Measurements from ENCODE around the gene DESI1. TPM values are rescaled to one million over a fixed set of nuclear protein-coding genes. Genes with fewer than 3 reads are reported as not detected.
A peak's percentile ranks its signal among the peaks of the same experiment; 100 is the strongest.

DESI1 gene
- total RNA-seq, 6 experiments from 2014 or later: 34.8 to 49.5 (median 40.9) TPM

DNA sequence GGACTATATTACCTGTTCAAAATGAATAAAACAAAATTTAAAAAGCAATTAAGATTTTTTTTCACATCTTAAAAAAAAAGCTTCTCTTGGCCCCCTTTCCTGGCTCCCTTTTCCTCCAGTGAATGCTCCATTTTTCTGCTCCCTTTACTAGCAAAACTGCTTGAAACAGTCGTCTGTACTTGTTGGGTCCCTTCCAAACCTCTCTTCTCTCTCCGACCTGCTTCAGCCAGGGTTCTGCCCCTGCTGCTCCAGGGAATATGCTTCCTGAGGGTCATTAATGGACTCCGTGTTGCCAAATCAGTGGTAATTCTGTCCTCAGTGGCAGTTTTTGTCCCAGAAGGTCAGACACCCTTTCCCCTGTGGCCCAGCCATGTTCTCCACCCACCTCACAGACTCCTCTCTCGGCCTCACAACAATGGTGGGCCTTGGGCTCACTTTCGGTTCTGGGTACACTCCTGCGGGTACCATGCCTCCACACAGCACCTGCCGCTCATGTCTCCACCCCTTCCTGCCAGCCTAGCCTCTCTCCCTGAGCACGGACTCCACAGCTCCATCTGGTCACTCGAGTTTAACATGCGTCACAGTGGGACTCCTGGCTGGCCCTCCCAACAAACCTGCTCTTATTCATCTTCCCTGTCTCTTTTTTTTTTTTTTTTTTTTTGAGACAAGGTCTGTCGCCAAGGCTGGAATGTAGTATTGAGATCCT, 68.8 kb downstream of the DESI1 start:
- DNase-seq: no peak
- WGBS (ENCODE audit: insufficient coverage, low coverage, low lambda C conversion rate, missing lambda C conversion rate): 66% methylated on average over 9 of the region's 11 CpGs
- peaks cover 0 to 52% (median 12%) of the 10 kb centered on the region in 4 donors for H3K4me1 ChIP-seq

DNA sequence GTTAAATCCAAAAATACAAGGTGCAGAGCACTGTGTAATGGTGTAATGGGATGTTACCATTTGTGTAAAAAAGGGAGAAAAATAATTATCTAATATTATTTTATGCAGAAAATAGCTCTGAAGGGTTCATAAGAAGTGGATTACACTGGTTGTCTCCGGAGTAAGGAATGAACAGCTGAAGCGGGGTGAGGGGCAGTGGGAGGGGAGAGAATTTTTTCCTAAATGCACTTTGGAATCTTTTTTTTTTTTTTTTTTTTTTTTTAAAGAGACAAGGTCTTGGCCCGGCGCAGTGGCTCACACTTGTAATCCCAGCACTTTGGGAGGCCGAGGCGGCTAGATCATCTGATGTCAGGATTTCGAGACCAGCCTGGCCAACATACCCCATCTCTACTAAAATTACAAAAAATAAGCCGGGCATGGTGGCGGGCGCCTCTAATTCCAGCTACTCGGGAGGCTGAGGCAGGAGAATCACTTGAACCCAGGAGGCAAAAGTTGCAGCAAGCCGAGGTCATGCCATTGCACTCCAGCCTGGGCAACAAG, 69.8 kb downstream of the DESI1 start:
- DNase-seq (peak in 1 of 3 donors; percentile 69), ATAC-seq (peak; percentile 17 to 46 (median 38))
- no peaks in the 10 kb centered on the region for H3K9me3 ChIP-seq
- no peaks in the 10 kb centered on the region for H3K27me3 ChIP-seq
- H3K36me3 ChIP-seq: no peaks in the 10 kb centered on the region
- no peak for TF ChIP-seq POLR2A (IDR thresholded peaks at IDR 0.05)
- TF ChIP-seq, protein P1, sequence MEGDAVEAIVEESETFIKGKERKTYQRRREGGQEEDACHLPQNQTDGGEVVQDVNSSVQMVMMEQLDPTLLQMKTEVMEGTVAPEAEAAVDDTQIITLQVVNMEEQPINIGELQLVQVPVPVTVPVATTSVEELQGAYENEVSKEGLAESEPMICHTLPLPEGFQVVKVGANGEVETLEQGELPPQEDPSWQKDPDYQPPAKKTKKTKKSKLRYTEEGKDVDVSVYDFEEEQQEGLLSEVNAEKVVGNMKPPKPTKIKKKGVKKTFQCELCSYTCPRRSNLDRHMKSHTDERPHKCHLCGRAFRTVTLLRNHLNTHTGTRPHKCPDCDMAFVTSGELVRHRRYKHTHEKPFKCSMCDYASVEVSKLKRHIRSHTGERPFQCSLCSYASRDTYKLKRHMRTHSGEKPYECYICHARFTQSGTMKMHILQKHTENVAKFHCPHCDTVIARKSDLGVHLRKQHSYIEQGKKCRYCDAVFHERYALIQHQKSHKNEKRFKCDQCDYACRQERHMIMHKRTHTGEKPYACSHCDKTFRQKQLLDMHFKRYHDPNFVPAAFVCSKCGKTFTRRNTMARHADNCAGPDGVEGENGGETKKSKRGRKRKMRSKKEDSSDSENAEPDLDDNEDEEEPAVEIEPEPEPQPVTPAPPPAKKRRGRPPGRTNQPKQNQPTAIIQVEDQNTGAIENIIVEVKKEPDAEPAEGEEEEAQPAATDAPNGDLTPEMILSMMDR (IDR thresholded peaks at IDR 0.05): no peak
- H3K4me3 ChIP-seq: no peak overlapping the region
- peak overlapping the region in 1 of 3 donors; percentile 69 for H3K27ac ChIP-seq
- 50% methylated on average over 12 of the region's 12 CpGs for WGBS (ENCODE audit: insufficient coverage, low coverage, low lambda C conversion rate, missing lambda C conversion rate)
- intact Hi-C loops (cut with DNase I): no loop called here
- peaks cover 0 to 47% (median 10%) of the 10 kb centered on the region in 4 donors for H3K4me1 ChIP-seq

More for the DNA sequence above, 68.8 kb downstream of the DESI1 start:
- Histone ChIP-seq H3K4me3 (no peak overlapping the region), H3K9me3 (no peaks in the 10 kb centered on the region), H3K36me3 (no peaks in the 10 kb centered on the region), H3K27me3 (no peaks in the 10 kb centered on the region), H3K27ac (peak overlapping the region in 1 of 3 donors; percentile 69)
- intact Hi-C loops (cut with DNase I): no loop called here
- no peak for ATAC-seq
- TF ChIP-seq, protein P1 (IDR thresholded peaks at IDR 0.05): no peak
- TF ChIP-seq POLR2A (IDR thresholded peaks at IDR 0.05): no peak

DNA sequence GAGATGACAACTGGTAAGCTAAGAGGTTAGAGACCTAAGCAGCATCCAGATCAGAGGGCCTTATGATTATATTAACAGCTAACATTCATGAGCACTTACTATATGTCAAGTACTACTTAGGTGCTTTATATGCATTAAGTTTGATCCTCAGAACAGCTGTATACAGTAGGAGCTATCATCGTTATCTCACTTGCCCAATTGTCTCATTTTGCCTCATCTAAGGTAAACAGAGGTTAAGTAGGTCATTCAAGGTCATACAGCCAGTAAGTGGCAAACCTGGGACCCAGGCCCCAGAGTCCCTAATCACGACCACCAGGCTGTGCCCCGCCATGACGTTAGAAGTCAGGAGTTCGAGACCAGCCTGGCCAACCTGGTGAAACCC, 72.0 kb downstream of the DESI1 start:
- ATAC-seq: no peak

More for the DNA sequence above, 72.0 kb downstream of the DESI1 start:
- no peak for DNase-seq
- intact Hi-C loops (cut with DNase I): loop anchor here in 1 of 2 donors (10.0 kb wide), 1 partner anchor 46 kb away; no protein-coding TSS in a partner anchor
- peak overlapping the region in 1 of 3 donors; percentile 69 for H3K27ac ChIP-seq
- no peaks in the 10 kb centered on the region for H3K27me3 ChIP-seq
- no peak for TF ChIP-seq POLR2A (IDR thresholded peaks at IDR 0.05)
- TF ChIP-seq, protein P1 (IDR thresholded peaks at IDR 0.05): no peak
- WGBS (ENCODE audit: insufficient coverage, low coverage, low lambda C conversion rate, missing lambda C conversion rate): 54% methylated on average over 3 of the region's 5 CpGs
- H3K4me3 ChIP-seq: no peak overlapping the region
- H3K4me1 ChIP-seq: peaks cover 0 to 39% (median 13%) of the 10 kb centered on the region in 4 donors
- H3K36me3 ChIP-seq: no peaks in the 10 kb centered on the region
- H3K9me3 ChIP-seq: no peaks in the 10 kb centered on the region

Small RNA genes within 50 kb of the gene (small RNA-seq; reads per million reads assigned to genes)
- 0 reads per million in 2 experiments for gene RF00019

Other genes starting within 250 kb of the DESI1 start
- gene TEF, start 239.1 kb downstream of the DESI1 start, total RNA-seq: 10 to 100 TPM in 4 of 6 experiments, 1 to 10 TPM in 2; 6.1 to 28.9 (median 15.5) TPM
- 10 to 100 TPM; 11.6 to 33.4 (median 19.4) TPM for gene TOB2, start 174.2 kb downstream of the DESI1 start, total RNA-seq
- gene PHF5A, start 152.4 kb downstream of the DESI1 start, total RNA-seq: 10 to 100 TPM; 12.1 to 20.7 (median 14.5) TPM
- 100 to 1,000 TPM in 2 of 6 experiments, 10 to 100 TPM in 4; 62.6 to 135 (median 66.8) TPM for gene ACO2, start 151.9 kb downstream of the DESI1 start, total RNA-seq
- 10 to 100 TPM in 5 of 6 experiments, 1 to 10 TPM in 1; 9.5 to 23.0 (median 18.0) TPM for gene POLR3H, start 76.6 kb downstream of the DESI1 start, total RNA-seq
- gene CSDC2, start 60.0 kb downstream of the DESI1 start, total RNA-seq: 1 to 10 TPM in 1 of 6 experiments, under 1 TPM in 4, not detected in 1; 0.31 to 3.8 (median 0.37) TPM
- gene PMM1, start 31.2 kb downstream of the DESI1 start, total RNA-seq: 10 to 100 TPM; 21.6 to 45.1 (median 36.2) TPM
- gene XRCC6, start 252 bp upstream of the DESI1 start, total RNA-seq: 100 to 1,000 TPM in 2 of 6 experiments, 10 to 100 TPM in 4; 71.0 to 122 (median 91.1) TPM
- gene SNU13, start 67.8 kb upstream of the DESI1 start, total RNA-seq: 10 to 100 TPM; 43.1 to 65.4 (median 50.1) TPM
- gene MEI1, start 78.5 kb upstream of the DESI1 start, total RNA-seq: 1 to 10 TPM in 1 of 6 experiments, under 1 TPM in 5; 0.37 to 1.0 (median 0.60) TPM
- gene CCDC134, start 179.6 kb upstream of the DESI1 start, total RNA-seq: 1 to 10 TPM; 2.6 to 5.2 (median 3.4) TPM
- gene SREBF2, start 212.1 kb upstream of the DESI1 start, total RNA-seq: 10 to 100 TPM; 26.7 to 63.4 (median 37.2) TPM